Esophagus squamous epithelium (tissue), 4 donors: ENCODE results near the gene TMEM139.

ENCODE experiments used
- CTCF ChIP-seq, 6 experiments: fragments of 450-650 bp in 4 of 6; fragments of 200-600 bp in 2 of 6; sonication (generic) in 2 of 6; IDR thresholded peaks; one replicate each; pipeline ENCODE4 v1.5.1; 2016 to 2019; ENCODE audit warnings: antibody characterized with exemption in 6 of 6, mild to moderate bottlenecking in 4 of 6, moderate library complexity in 4 of 6
- POLR2A ChIP-seq, 4 donors: fragments of 450-650 bp; IDR thresholded peaks; one replicate each; pipeline ENCODE4 v1.6.1; 2017; ENCODE audit warnings: antibody characterized with exemption in 4 of 4, mild to moderate bottlenecking in 4 of 4, moderate library complexity in 3 of 4

- TF ChIP-seq POLR2A (IDR thresholded peaks at IDR 0.05): no peak
- no peak for TF ChIP-seq CTCF (IDR thresholded peaks at IDR 0.05)
Observed at GRCh38 chr7:143258831-143259230, 25.9 kb upstream of the TMEM139 start.
